PFSK-1 (cell line): ENCODE data around the gene LRMDA.

Experiments
- FOXP2 ChIP-seq: optimal IDR thresholded peaks from 2 replicates; pipeline ENCODE3; 2011; ENCODE audit warnings: borderline replicate concordance, control low read depth, inconsistent platforms; ENCODE audit not compliant: insufficient read depth; ENCODE audit errors: extremely low read length, extremely low read depth
- POLR2AphosphoS5 ChIP-seq: IDR thresholded peaks from 2 replicates; pipeline ENCODE4 v1.6.1; 2012; ENCODE audit warnings: low read depth, mild to moderate bottlenecking, control low read depth, low read length, moderate library complexity
- REST ChIP-seq, 2 experiments: IDR thresholded peaks; 2 replicates each; pipeline versions ENCODE4 v1.6.1 to v1.8.0; 2011 to 2012; ENCODE audit warnings: low read depth in 2 of 2, low read length in 2 of 2, control low read depth in 1 of 2, inconsistent platforms in 1 of 2, mild to moderate bottlenecking in 1 of 2, moderate library complexity in 1 of 2; ENCODE audit not compliant: insufficient read depth in 1 of 2
- SIN3A ChIP-seq: IDR thresholded peaks from 2 replicates; pipeline ENCODE4 v1.6.1; 2012; ENCODE audit warnings: mild to moderate bottlenecking, low read length, moderate library complexity, borderline replicate concordance; ENCODE audit not compliant: insufficient read depth
- TAF1 ChIP-seq: IDR thresholded peaks from 2 replicates; pipeline ENCODE4 v1.6.1; 2012; ENCODE audit warnings: low read length, control low read depth, borderline replicate concordance; ENCODE audit not compliant: insufficient read depth

- TF ChIP-seq POLR2AphosphoS5 = no peak
- TF ChIP-seq REST (IDR thresholded peaks at IDR 0.05; ENCODE audit: insufficient read depth in 1 of 2, low read depth in 2 of 2, low read length in 2 of 2) = no peak
- TF ChIP-seq TAF1 = no peak
- TF ChIP-seq SIN3A = no peak
- TF ChIP-seq FOXP2 = no peak
Observed at GRCh38 chr10:76554033-76554408, 1122.6 kb downstream of the LRMDA start.
